Mammary epithelial cell (primary cell): ENCODE data around the gene SPOCD1.

Experiments used
- CTCF ChIP-seq, 2 donors: IDR thresholded peaks in 1 of 2; conservative IDR thresholded peaks in 1 of 2; 2 replicates each; pipeline ENCODE4 v1.5.1; 2011 to 2012; ENCODE audit warnings: inconsistent platforms in 2 of 2, low read length in 2 of 2, mild to moderate bottlenecking in 2 of 2, control low read depth in 1 of 2, low read depth in 1 of 2; ENCODE audit not compliant: insufficient read depth in 1 of 2; ENCODE audit errors: extremely low read depth in 1 of 2
- EZH2 ChIP-seq: IDR thresholded peaks from 2 replicates; pipeline ENCODE4 v1.6.1; 2012; ENCODE audit warnings: low read length, inconsistent platforms, borderline replicate concordance

GRCh38 chr1:31791131-31791858 is 24.5 kb downstream of the SPOCD1 start:
- TF ChIP-seq CTCF (conservative IDR thresholded peaks at IDR 0.05 in 1 of 2, IDR thresholded peaks at IDR 0.05 in 1 of 2; ENCODE audit: extremely low read depth in 1 of 2, insufficient read depth in 1 of 2, low read depth in 1 of 2, low read length in 2 of 2) (no peak), EZH2 (no peak)
